GM21529 (cell line): ENCODE measurements around the gene LCORL.
"Not testable (repeated sequence)": the region's sequence is repeated elsewhere in the genome, so short reads cannot be mapped to it uniquely, and the experiment has no call there.

Experiments used
- ATAC-seq: cut with Tn5 transposase; IDR thresholded peaks from one replicate; pipeline ENCODE4 v1.9.1; 2021; ENCODE audit not compliant: unreplicated experiment

Gene LCORL

GRCh38 chr4:17933126-17933525, 88.4 kb downstream of the LCORL start:
- ATAC-seq: no peak

GRCh38 chr4:17932041-17932440, 89.5 kb downstream of the LCORL start:
- no peak for ATAC-seq

- ATAC-seq: no peak
Measured at GRCh38 chr4:17930256-17930655, 91.3 kb downstream of the LCORL start.

- no peak for ATAC-seq
Measured at GRCh38 chr4:17924189-17924588, 97.4 kb downstream of the LCORL start.

GRCh38 chr4:17921451-17921850, 100.1 kb downstream of the LCORL start:
- ATAC-seq: no peak

GRCh38 chr4:17920681-17921080, 100.9 kb downstream of the LCORL start:
- no peak for ATAC-seq

GRCh38 chr4:17915439-17915838, 106.1 kb downstream of the LCORL start:
- ATAC-seq: no peak

- no peak for ATAC-seq
Measured at GRCh38 chr4:17912011-17912410, 109.5 kb downstream of the LCORL start.

GRCh38 chr4:17911608-17912007, 109.9 kb downstream of the LCORL start:
- ATAC-seq: no peak

- no peak for ATAC-seq
Measured at GRCh38 chr4:17898553-17899055, 123.0 kb downstream of the LCORL start.

GRCh38 chr4:17895481-17895880, 126.1 kb downstream of the LCORL start:
- no peak for ATAC-seq

GRCh38 chr4:17894421-17894820, 127.1 kb downstream of the LCORL start:
- no peak for ATAC-seq

- no peak for ATAC-seq
Measured at GRCh38 chr4:17889692-17890091, 131.9 kb downstream of the LCORL start.

GRCh38 chr4:17884511-17884910, 137.0 kb downstream of the LCORL start:
- ATAC-seq: no peak

GRCh38 chr4:17884063-17884462, 137.5 kb downstream of the LCORL start:
- no peak for ATAC-seq

GRCh38 chr4:17877661-17878060, 143.9 kb downstream of the LCORL start:
- no peak for ATAC-seq

GRCh38 chr4:17876943-17877342, 144.6 kb downstream of the LCORL start:
- no peak for ATAC-seq

GRCh38 chr4:17875402-17876070, 146.0 kb downstream of the LCORL start:
- ATAC-seq: peak; percentile 97

GRCh38 chr4:17869327-17869726, 152.2 kb downstream of the LCORL start:
- ATAC-seq: no peak

- no peak for ATAC-seq
Measured at GRCh38 chr4:17867276-17867675, 154.3 kb downstream of the LCORL start.

GRCh38 chr4:17866810-17867209, 154.7 kb downstream of the LCORL start:
- ATAC-seq: no peak

- no peak for ATAC-seq
Measured at GRCh38 chr4:17865866-17866363, 155.6 kb downstream of the LCORL start.

- ATAC-seq: not testable (repeated sequence)
Measured at GRCh38 chr4:17861906-17862305, 159.6 kb downstream of the LCORL start.
